ENCODE measurements around the gene SRSF5.

DNA sequence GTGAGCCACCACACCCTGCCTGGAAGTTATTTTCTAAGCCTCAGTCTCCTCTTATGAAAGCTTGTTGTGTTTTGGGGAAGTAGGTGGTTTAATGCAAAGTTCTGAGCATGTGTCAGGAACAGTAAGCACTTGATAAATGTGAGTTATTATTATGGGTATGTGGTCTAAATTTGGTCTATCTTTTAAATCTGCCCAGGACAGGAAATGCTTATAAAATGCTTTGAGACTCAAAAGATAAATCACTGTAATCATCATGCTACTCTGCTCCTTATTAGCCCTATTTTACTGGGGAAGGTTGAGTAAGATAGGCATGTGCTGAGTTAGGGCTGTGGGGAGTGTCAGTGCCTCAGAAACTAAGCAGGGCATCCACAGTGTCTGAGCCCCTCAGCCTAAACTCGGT is 13.1 kb upstream of the SRSF5 start:
- TF ChIP-seq TCF12 (IDR thresholded peaks at IDR 0.05; ENCODE audit: low read depth) (no peak), CREB1 (IDR thresholded peaks at IDR 0.05; ENCODE audit: low read depth) (no peak)
- TF ChIP-seq, protein P1, sequence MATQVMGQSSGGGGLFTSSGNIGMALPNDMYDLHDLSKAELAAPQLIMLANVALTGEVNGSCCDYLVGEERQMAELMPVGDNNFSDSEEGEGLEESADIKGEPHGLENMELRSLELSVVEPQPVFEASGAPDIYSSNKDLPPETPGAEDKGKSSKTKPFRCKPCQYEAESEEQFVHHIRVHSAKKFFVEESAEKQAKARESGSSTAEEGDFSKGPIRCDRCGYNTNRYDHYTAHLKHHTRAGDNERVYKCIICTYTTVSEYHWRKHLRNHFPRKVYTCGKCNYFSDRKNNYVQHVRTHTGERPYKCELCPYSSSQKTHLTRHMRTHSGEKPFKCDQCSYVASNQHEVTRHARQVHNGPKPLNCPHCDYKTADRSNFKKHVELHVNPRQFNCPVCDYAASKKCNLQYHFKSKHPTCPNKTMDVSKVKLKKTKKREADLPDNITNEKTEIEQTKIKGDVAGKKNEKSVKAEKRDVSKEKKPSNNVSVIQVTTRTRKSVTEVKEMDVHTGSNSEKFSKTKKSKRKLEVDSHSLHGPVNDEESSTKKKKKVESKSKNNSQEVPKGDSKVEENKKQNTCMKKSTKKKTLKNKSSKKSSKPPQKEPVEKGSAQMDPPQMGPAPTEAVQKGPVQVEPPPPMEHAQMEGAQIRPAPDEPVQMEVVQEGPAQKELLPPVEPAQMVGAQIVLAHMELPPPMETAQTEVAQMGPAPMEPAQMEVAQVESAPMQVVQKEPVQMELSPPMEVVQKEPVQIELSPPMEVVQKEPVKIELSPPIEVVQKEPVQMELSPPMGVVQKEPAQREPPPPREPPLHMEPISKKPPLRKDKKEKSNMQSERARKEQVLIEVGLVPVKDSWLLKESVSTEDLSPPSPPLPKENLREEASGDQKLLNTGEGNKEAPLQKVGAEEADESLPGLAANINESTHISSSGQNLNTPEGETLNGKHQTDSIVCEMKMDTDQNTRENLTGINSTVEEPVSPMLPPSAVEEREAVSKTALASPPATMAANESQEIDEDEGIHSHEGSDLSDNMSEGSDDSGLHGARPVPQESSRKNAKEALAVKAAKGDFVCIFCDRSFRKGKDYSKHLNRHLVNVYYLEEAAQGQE (IDR thresholded peaks at IDR 0.05; ENCODE audit: low read depth), result no peak
- TF ChIP-seq, protein P2, sequence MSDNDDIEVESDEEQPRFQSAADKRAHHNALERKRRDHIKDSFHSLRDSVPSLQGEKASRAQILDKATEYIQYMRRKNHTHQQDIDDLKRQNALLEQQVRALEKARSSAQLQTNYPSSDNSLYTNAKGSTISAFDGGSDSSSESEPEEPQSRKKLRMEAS (IDR thresholded peaks at IDR 0.05), result no peak
